ENCODE results near the gene SCLT1.

GRCh38 chr4:128858879-128859671 lies 234.3 kb downstream of the SCLT1 start:
- TF ChIP-seq EZH2 (IDR thresholded peaks at IDR 0.05; ENCODE audit: low read length, unreplicated experiment) (no peak), CTCF (conservative IDR thresholded peaks at IDR 0.05; ENCODE audit: low read depth, low read length) (no peak)

Measured in PC-3 (cell line).